ENCODE results near the gene DMP1. TPM values are rescaled to one million over a fixed set of nuclear protein-coding genes. Genes with fewer than 3 reads are reported as not detected.

DMP1 gene
- total RNA-seq, 1 experiment from 2014 or later = not detected

- Histone ChIP-seq H2AFZ (no peak overlapping the region), H3K4me3 (no peak overlapping the region), H3K27ac (no peak overlapping the region), H3F3A (ENCODE audit: insufficient read depth, low read depth) (no peaks in the 10 kb centered on the region), H3K4me1 (replicated peaks; ENCODE audit: insufficient read depth) (no peaks in the 10 kb centered on the region), H3K4me2 (no peak overlapping the region), H3K9me2 (ENCODE audit: insufficient read depth) (no peaks in the 10 kb centered on the region), H3K27me3 (ENCODE audit: insufficient read depth, low read depth) (no peaks in the 10 kb centered on the region), H4K20me1 (ENCODE audit: insufficient read depth) (no peaks in the 10 kb centered on the region), H3K9me3 (ENCODE audit: insufficient read depth, low read depth) (no peaks in the 10 kb centered on the region), H3K36me3 (ENCODE audit: low read depth) (no peaks in the 10 kb centered on the region), H3K79me2 (ENCODE audit: low read depth) (no peaks in the 10 kb centered on the region)
- ChIA-PET CTCF (no interaction called here), POLR2A (ENCODE audit: unreplicated experiment) (no interaction called here)
- no peak for DNase-seq
- TF ChIP-seq CTCF (conservative IDR thresholded peaks at IDR 0.05) (no peak), EZH2 (IDR thresholded peaks at IDR 0.05; ENCODE audit: low read depth) (no peak)
- no TSS peak for BruUV-seq (replicated peaks)
- intact Hi-C loops (cut with micrococcal nuclease; ENCODE audit: unreplicated experiment) = no loop called here
These were observed 18.4 kb upstream of the DMP1 start for GRCh38 chr4:87631668-87632067.

GRCh38 chr4:87632469-87632868, 17.6 kb upstream of the DMP1 start:
- DNase-seq = no peak
- TF ChIP-seq EZH2 (IDR thresholded peaks at IDR 0.05; ENCODE audit: low read depth) (no peak), CTCF (conservative IDR thresholded peaks at IDR 0.05) (no peak)
- CTCF ChIA-PET = no interaction called here
- Histone ChIP-seq H3K79me2 (ENCODE audit: low read depth) (no peaks in the 10 kb centered on the region), H3K4me2 (no peak overlapping the region), H3K4me3 (no peak overlapping the region), H3K9me2 (ENCODE audit: insufficient read depth) (no peaks in the 10 kb centered on the region), H3K27ac (no peak overlapping the region), H3F3A (ENCODE audit: insufficient read depth, low read depth) (no peaks in the 10 kb centered on the region), H3K9me3 (ENCODE audit: insufficient read depth, low read depth) (no peaks in the 10 kb centered on the region), H3K27me3 (ENCODE audit: insufficient read depth, low read depth) (no peaks in the 10 kb centered on the region), H2AFZ (no peak overlapping the region), H3K4me1 (replicated peaks; ENCODE audit: insufficient read depth) (no peaks in the 10 kb centered on the region), H4K20me1 (ENCODE audit: insufficient read depth) (no peaks in the 10 kb centered on the region), H3K36me3 (ENCODE audit: low read depth) (no peaks in the 10 kb centered on the region)
- intact Hi-C loops (cut with micrococcal nuclease; ENCODE audit: unreplicated experiment) = no loop called here
- POLR2A ChIA-PET (ENCODE audit: unreplicated experiment) = no interaction called here
- no TSS peak for BruUV-seq (replicated peaks)

- Histone ChIP-seq H3K4me1 (replicated peaks; ENCODE audit: insufficient read depth) (no peaks in the 10 kb centered on the region), H2AFZ (no peak overlapping the region), H3F3A (ENCODE audit: insufficient read depth, low read depth) (no peaks in the 10 kb centered on the region), H3K9me2 (ENCODE audit: insufficient read depth) (no peaks in the 10 kb centered on the region), H3K27ac (no peak overlapping the region), H3K9me3 (ENCODE audit: insufficient read depth, low read depth) (no peaks in the 10 kb centered on the region), H4K20me1 (ENCODE audit: insufficient read depth) (no peaks in the 10 kb centered on the region), H3K4me3 (no peak overlapping the region), H3K27me3 (ENCODE audit: insufficient read depth, low read depth) (no peaks in the 10 kb centered on the region), H3K36me3 (ENCODE audit: low read depth) (no peaks in the 10 kb centered on the region), H3K4me2 (no peak overlapping the region), H3K79me2 (ENCODE audit: low read depth) (no peaks in the 10 kb centered on the region)
- CTCF ChIA-PET = no interaction called here
- intact Hi-C loops (cut with micrococcal nuclease; ENCODE audit: unreplicated experiment) = no loop called here
- DNase-seq = no peak
- no TSS peak for BruUV-seq (replicated peaks)
- TF ChIP-seq CTCF (conservative IDR thresholded peaks at IDR 0.05) (no peak), EZH2 (IDR thresholded peaks at IDR 0.05; ENCODE audit: low read depth) (no peak)
- POLR2A ChIA-PET (ENCODE audit: unreplicated experiment) = no interaction called here
These were observed 16.8 kb upstream of the DMP1 start for GRCh38 chr4:87633243-87633642.
